HFF-Myc (cell line): Measurements from ENCODE around the gene UBXN4.
"Not testable (repeated sequence)": the region's sequence is repeated elsewhere in the genome, so short reads cannot be mapped to it uniquely, and the experiment has no call there.

Source experiments
- DNase-seq: peaks from one replicate; pipeline ENCODE4 v3.0.0-alpha.2; 2011; ENCODE audit warnings: low read depth; ENCODE audit errors: extremely low read depth
- H3K4me3 ChIP-seq: replicated peaks from 2 replicates; pipeline ENCODE4 v1.5.1; 2011; ENCODE audit warnings: low read depth, mild to moderate bottlenecking, control low read depth, low read length
- TF ChIP-seq, protein P1 (sequence below): IDR thresholded peaks from 2 replicates; pipeline ENCODE4 v1.5.1; 2012; ENCODE audit warnings: mild to moderate bottlenecking, low read depth, low read length, control low read depth; ENCODE audit errors: missing control alignments

The UBXN4 gene

GRCh38 chr2:135709992-135710391 is 31.7 kb upstream of the UBXN4 start:
- no peak overlapping the region for H3K4me3 ChIP-seq
- TF ChIP-seq, protein P1, sequence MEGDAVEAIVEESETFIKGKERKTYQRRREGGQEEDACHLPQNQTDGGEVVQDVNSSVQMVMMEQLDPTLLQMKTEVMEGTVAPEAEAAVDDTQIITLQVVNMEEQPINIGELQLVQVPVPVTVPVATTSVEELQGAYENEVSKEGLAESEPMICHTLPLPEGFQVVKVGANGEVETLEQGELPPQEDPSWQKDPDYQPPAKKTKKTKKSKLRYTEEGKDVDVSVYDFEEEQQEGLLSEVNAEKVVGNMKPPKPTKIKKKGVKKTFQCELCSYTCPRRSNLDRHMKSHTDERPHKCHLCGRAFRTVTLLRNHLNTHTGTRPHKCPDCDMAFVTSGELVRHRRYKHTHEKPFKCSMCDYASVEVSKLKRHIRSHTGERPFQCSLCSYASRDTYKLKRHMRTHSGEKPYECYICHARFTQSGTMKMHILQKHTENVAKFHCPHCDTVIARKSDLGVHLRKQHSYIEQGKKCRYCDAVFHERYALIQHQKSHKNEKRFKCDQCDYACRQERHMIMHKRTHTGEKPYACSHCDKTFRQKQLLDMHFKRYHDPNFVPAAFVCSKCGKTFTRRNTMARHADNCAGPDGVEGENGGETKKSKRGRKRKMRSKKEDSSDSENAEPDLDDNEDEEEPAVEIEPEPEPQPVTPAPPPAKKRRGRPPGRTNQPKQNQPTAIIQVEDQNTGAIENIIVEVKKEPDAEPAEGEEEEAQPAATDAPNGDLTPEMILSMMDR, result peak; percentile 91
- peak; percentile 10 for DNase-seq

DNA sequence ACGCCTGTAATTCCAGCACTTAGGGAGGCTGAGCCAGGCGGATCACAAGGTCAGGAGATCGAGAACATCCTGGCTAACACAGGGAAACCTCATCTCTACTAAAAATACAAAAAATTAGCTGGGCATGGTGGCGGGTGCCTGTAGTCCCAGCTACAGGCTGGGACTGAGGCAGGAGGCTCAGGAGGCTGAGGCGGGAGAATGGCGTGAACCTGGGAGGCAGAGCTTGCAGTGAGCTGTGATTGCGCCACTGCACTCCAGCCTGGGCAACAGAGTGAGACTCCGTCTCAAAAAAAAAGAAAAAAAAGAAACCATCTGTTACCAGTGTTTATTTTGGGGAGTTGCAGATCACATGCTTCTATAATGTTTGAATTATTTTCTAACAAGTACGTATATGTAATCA is 26.6 kb upstream of the UBXN4 start:
- DNase-seq, H3K4me3 ChIP-seq: not testable (repeated sequence)

DNA sequence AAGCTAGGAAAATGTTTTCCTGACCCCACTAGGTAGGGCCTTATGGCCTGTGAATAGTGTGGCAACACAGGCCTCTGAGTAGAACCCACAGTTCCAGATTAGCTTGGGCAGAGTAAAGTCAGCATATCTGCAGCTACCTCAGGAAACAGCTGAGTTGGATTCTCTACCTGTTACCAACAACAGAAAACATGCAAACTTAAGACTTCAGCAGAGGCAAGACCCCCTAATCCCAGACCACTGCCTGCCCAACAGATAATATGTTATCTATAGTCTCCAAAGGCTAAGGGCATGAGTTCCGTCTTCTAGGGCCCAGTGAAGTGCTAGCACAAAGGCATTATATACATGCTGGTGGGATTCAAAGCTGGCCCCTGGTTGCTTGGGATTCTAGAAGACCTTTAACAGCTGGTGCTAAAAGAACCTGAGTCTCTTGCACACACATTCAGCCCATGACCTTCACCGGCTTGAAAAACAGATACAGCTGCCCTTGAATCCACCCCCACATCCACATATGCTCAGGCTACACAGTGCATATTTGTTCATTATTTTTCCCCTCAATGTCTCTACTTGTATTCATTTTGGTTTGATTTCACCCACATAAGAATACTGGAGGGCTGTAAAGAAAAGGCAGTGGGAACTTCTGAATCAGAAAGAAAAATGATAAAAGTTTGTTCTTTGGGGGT is 13.5 kb upstream of the UBXN4 start:
- TF ChIP-seq, protein P1, result no peak
- DNase-seq, result no peak
- no peak overlapping the region for H3K4me3 ChIP-seq

DNA sequence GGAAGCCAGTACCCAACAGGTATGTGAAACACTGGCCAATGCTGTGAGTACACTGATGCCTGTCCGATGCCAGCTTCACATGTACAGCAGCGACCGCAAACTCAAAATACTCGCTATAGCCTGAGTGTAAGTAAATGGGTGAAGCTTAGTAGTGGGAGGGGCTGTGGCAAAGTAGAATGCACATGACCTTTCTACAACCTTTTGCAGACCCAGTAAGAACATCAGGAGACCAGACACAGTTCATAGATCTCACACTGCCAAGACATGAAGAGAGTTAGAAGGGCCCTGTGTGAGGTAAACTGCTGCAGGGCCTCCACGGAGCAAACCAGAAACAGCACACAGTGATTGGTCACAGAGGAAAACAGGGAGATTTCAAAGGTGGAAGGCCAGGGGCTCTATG is 9.1 kb upstream of the UBXN4 start:
- TF ChIP-seq, protein P1, result no peak
- DNase-seq, result no peak
- no peak overlapping the region for H3K4me3 ChIP-seq

- no peak overlapping the region for H3K4me3 ChIP-seq
- DNase-seq, result no peak
- TF ChIP-seq, protein P1, result no peak
Observed at GRCh38 chr2:135733045-135733444, 8.6 kb upstream of the UBXN4 start.

- no peak for DNase-seq
- TF ChIP-seq, protein P1, result no peak
- H3K4me3 ChIP-seq, result no peak overlapping the region
Observed at GRCh38 chr2:135736546-135736945, 5.1 kb upstream of the UBXN4 start.

DNA sequence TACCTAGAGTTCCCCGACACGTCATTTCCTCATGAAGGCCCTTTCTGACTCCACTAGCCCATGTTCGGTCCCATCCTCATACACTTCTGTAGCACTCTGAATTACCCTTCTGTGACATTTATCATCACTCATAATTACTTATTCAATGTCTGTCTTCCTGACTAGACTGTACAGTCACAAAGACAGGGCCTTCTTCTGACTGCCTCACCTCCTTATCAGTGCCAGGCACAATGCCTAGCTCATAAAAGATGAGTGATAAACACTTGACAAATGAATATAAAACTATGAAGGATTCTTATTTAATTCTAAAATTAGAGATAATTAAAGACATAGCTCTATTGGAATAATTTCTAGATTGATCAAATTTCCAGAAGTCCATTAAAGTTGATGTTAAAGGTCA is 1.4 kb upstream of the UBXN4 start:
- TF ChIP-seq, protein P1, result no peak

More for the DNA sequence above, 1.4 kb upstream of the UBXN4 start:
- no peak overlapping the region for H3K4me3 ChIP-seq
- DNase-seq, result no peak
